K562 (cell line): Measurements from ENCODE around the gene DHX35.

Experiments
- CBX2 ChIP-seq: fragments of 200-600 bp; sonication (generic); IDR thresholded peaks from one replicate; pipeline ENCODE4 v1.6.1; 2012; ENCODE audit warnings: mild to moderate bottlenecking, low read length, inconsistent platforms; ENCODE audit not compliant: insufficient read depth, poor library complexity, severe bottlenecking
- CEBPB ChIP-seq: fragments of 450-650 bp; IDR thresholded peaks from 2 replicates; pipeline ENCODE4 v1.6.1; 2016; ENCODE audit warnings: missing genetic modification characterization, missing compliant biosample characterization
- CTCF ChIP-seq, 3 experiments: IDR thresholded peaks in 2 of 3; conservative IDR thresholded peaks in 1 of 3; 2 replicates each; pipeline ENCODE4 v1.5.1; 2011 to 2012; ENCODE audit warnings: low read length in 3 of 3, mild to moderate bottlenecking in 3 of 3, control low read depth in 2 of 3, improper control_type of control experiment in 1 of 3, inconsistent platforms in 1 of 3, low read depth in 1 of 3, mixed read lengths in 1 of 3, moderate library complexity in 1 of 3; ENCODE audit not compliant: insufficient read depth in 2 of 3
- EGR1 ChIP-seq: fragments of 450-650 bp; conservative IDR thresholded peaks from 2 replicates; pipeline ENCODE4 v1.6.1; 2017; ENCODE audit warnings: mild to moderate bottlenecking
- FOXJ3 ChIP-seq: sonication (generic); formaldehyde crosslinking; IDR thresholded peaks from 2 replicates; pipeline ENCODE4 v1.4.0; 2020; ENCODE audit warnings: mild to moderate bottlenecking, missing genetic modification reagents
- HINFP ChIP-seq: fragments of 450-650 bp; conservative IDR thresholded peaks from 2 replicates; pipeline ENCODE4 v1.6.1; 2016; ENCODE audit warnings: missing genetic modification characterization, low read depth, mild to moderate bottlenecking, control low read depth, missing compliant biosample characterization
- RAD21 ChIP-seq, 2 experiments: fragments of 250-450 bp in 1 of 2; fragments of 450-650 bp in 1 of 2; sonication (Bioruptor Pico) in 1 of 2; formaldehyde crosslinking in 1 of 2; IDR thresholded peaks in 1 of 2; conservative IDR thresholded peaks in 1 of 2; 2 replicates each; pipeline versions ENCODE4 v1.4.0 to v1.8.0; 2020 to 2022; ENCODE audit warnings: mild to moderate bottlenecking in 2 of 2, moderate library complexity in 1 of 2
- RB1 ChIP-seq: fragments of 450-650 bp; IDR thresholded peaks from 2 replicates; pipeline ENCODE4 v1.6.1; 2017; ENCODE audit warnings: low read depth, mild to moderate bottlenecking
- TAF15 ChIP-seq: fragments of 200-400 bp; formaldehyde crosslinking; IDR thresholded peaks from 2 replicates; pipeline ENCODE4 v1.6.1; 2017; ENCODE audit warnings: mild to moderate bottlenecking, low read depth, low read length, moderate library complexity
- TCF7L2 ChIP-seq: fragments of 150-350 bp; IDR thresholded peaks from 2 replicates; pipeline ENCODE4 v1.6.1; 2016; ENCODE audit warnings: low read depth, mild to moderate bottlenecking, low read length, moderate library complexity
- ZBTB49 ChIP-seq: sonication (generic); formaldehyde crosslinking; IDR thresholded peaks from 2 replicates; pipeline ENCODE4 v1.8.0; 2022; ENCODE audit warnings: missing genetic modification reagents, mild to moderate bottlenecking, borderline replicate concordance

- TF ChIP-seq RB1: no peak
- TF ChIP-seq RAD21 (CRISPR knock-in tag; conservative IDR thresholded peaks at IDR 0.05 in 1 of 2, IDR thresholded peaks at IDR 0.05 in 1 of 2): no peak
- no peak for TF ChIP-seq FOXJ3 (CRISPR knock-in tag)
- no peak for TF ChIP-seq CBX2
- no peak for TF ChIP-seq ZBTB49 (CRISPR knock-in tag)
- TF ChIP-seq CTCF (IDR thresholded peaks at IDR 0.05 in 2 of 3, conservative IDR thresholded peaks at IDR 0.05 in 1 of 3; ENCODE audit: insufficient read depth in 2 of 3, low read depth in 1 of 3, low read length in 3 of 3): no peak
- no peak for TF ChIP-seq TCF7L2
- no peak for TF ChIP-seq HINFP
- no peak for TF ChIP-seq CEBPB (tag)
- TF ChIP-seq TAF15: no peak
- no peak for TF ChIP-seq EGR1
These were observed 73.9 kb downstream of the DHX35 start for GRCh38 chr20:39036011-39036410.
